Upper lobe of left lung (tissue), 6 donors: ENCODE results near the gene SLC14A1. TPM values are rescaled to one million over a fixed set of nuclear protein-coding genes. Genes with fewer than 3 reads are reported as not detected.

ENCODE experiments used
- ATAC-seq, 2 donors: fragments of 200-7000 bp; cut with Tn5 transposase; one replicate each; pipeline ENCODE4 v1.9.1; 2022; ENCODE audit warnings: mild to moderate bottlenecking in 2 of 2, moderate library complexity in 2 of 2; ENCODE audit not compliant: low FRiP score in 2 of 2
- DNase-seq, 2 donors: peaks; one replicate each; pipeline ENCODE4 v3.0.0-alpha.2; 2019 to 2020
- H3K27ac ChIP-seq, 4 donors: fragments of 200-600 bp; sonication (generic); one replicate each; pipeline ENCODE4 v1.5.1; 2016 to 2019
- H3K27me3 ChIP-seq, 4 donors: fragments of 200-600 bp; sonication (generic); one replicate each; pipeline ENCODE4 v1.5.1; 2017 to 2019
- H3K36me3 ChIP-seq, 4 donors: fragments of 200-600 bp; sonication (generic); one replicate each; pipeline ENCODE4 v1.5.1; 2016 to 2019
- H3K4me1 ChIP-seq, 4 donors: fragments of 200-600 bp; sonication (generic); one replicate each; pipeline ENCODE4 v1.5.1; 2018 to 2019
- H3K4me3 ChIP-seq, 4 donors: fragments of 200-600 bp; sonication (generic); one replicate each; pipeline ENCODE4 v1.5.1; 2017 to 2019; ENCODE audit warnings: mild to moderate bottlenecking in 2 of 4, moderate library complexity in 1 of 4
- H3K9me3 ChIP-seq, 4 donors: fragments of 200-600 bp; sonication (generic); one replicate each; pipeline ENCODE4 v1.5.1; 2018 to 2019
- CTCF ChIP-seq, 6 experiments: fragments of 450-650 bp in 4 of 6; fragments of 200-600 bp in 2 of 6; sonication (generic) in 2 of 6; IDR thresholded peaks; one replicate each; pipeline ENCODE4 v1.5.1; 2016 to 2019; ENCODE audit warnings: antibody characterized with exemption in 6 of 6
- EP300 ChIP-seq, 4 donors: sonication (generic); formaldehyde crosslinking; IDR thresholded peaks; one replicate each; pipeline ENCODE4 v1.5.1; 2017; ENCODE audit warnings: antibody characterized with exemption in 4 of 4, control low read depth in 2 of 4
- POLR2A ChIP-seq, 4 donors: fragments of 450-650 bp; IDR thresholded peaks; one replicate each; pipeline ENCODE4 v1.5.1; 2016 to 2017; ENCODE audit warnings: antibody characterized with exemption in 4 of 4, mild to moderate bottlenecking in 2 of 4
- POLR2AphosphoS5 ChIP-seq, 2 donors: sonication (generic); formaldehyde crosslinking; IDR thresholded peaks; one replicate each; pipeline ENCODE4 v1.5.1; 2017; ENCODE audit warnings: antibody characterized with exemption in 2 of 2
- WGBS, 2 donors: methylation state at CpG; one replicate each; pipeline ENCODE4 v1.1.5; 2017 to 2018; 5-methylcytosine and 5-hydroxymethylcytosine counted together
- total RNA-seq, 6 donors: library from RNA; depleted of rRNA in 4 of 6; stranded (reverse); fragments of >200 nt in 4 of 6; gene quantifications; one replicate each; pipeline versions ENCODE4 v1.1.0 to v1.2.1, GENCODE V29; 2016 to 2021
- donor health status: DM: no; HTN: no; CAD: no; lungs with moderate emphysema.
- donor health status: DM: no; HTN: yes; CAD: no; lungs with severe emphysema.

Gene SLC14A1
- 10 to 100 TPM in 1 of 6 donors, 1 to 10 TPM in 4, not detected in 1; 5.5 to 33.1 (median 6.8) TPM for total RNA-seq

- H3K9me3 ChIP-seq = no peaks in the 10 kb centered on the region
- TF ChIP-seq CTCF (IDR thresholded peaks at IDR 0.05) (no peak), EP300 (IDR thresholded peaks at IDR 0.05) (no peak), POLR2A (IDR thresholded peaks at IDR 0.05) (no peak), POLR2AphosphoS5 (IDR thresholded peaks at IDR 0.05) (no peak)
- 50 to 76% methylated on average over 6 of the region's 6 CpGs for WGBS, 2 donors
- no peak within 1 kb of the TSS for H3K4me3 ChIP-seq
- ATAC-seq (no peak), DNase-seq (no peak)
- no peaks in the 10 kb centered on the region for H3K36me3 ChIP-seq
- H3K27me3 ChIP-seq = no peaks in the 10 kb centered on the region
- H3K4me1 ChIP-seq = peaks cover 0 to 4% (median 0%) of the 10 kb centered on the region in 4 donors
- H3K27ac ChIP-seq = no peak within 1 kb of the TSS
Measured at GRCh38 chr18:45723567-45724355, at the start of gene SLC14A1. TSS of gene SLC14A1 (plus strand) at chr18:45724181. CDS start at chr18:45730321, 6,140 bp downstream.

GRCh38 chr18:45677276-45677807 is 46.6 kb upstream of the SLC14A1 start:
- no peak overlapping the region for H3K27ac ChIP-seq
- H3K4me3 ChIP-seq = no peak overlapping the region
- DNase-seq (no peak), ATAC-seq (no peak)
- no peaks in the 10 kb centered on the region for H3K36me3 ChIP-seq
- H3K27me3 ChIP-seq = no peaks in the 10 kb centered on the region
- WGBS, 2 donors = 84 to 93% methylated on average over 4 of the region's 4 CpGs
- TF ChIP-seq POLR2AphosphoS5 (IDR thresholded peaks at IDR 0.05) (no peak), POLR2A (IDR thresholded peaks at IDR 0.05) (no peak), EP300 (IDR thresholded peaks at IDR 0.05) (no peak), CTCF (IDR thresholded peaks at IDR 0.05) (no peak)
- H3K4me1 ChIP-seq = no peaks in the 10 kb centered on the region
- H3K9me3 ChIP-seq = no peaks in the 10 kb centered on the region

- Histone ChIP-seq H3K27me3 (no peaks in the 10 kb centered on the region), H3K4me3 (no peak overlapping the region), H3K9me3 (no peaks in the 10 kb centered on the region), H3K36me3 (no peaks in the 10 kb centered on the region), H3K27ac (no peak overlapping the region), H3K4me1 (peaks cover 0 to 1% (median 0%) of the 10 kb centered on the region in 4 donors)
- DNase-seq (no peak), ATAC-seq (no peak)
- no peak for TF ChIP-seq POLR2A (IDR thresholded peaks at IDR 0.05)
- TF ChIP-seq POLR2AphosphoS5 (IDR thresholded peaks at IDR 0.05) = no peak
- no peak for TF ChIP-seq CTCF (IDR thresholded peaks at IDR 0.05)
- no peak for TF ChIP-seq EP300 (IDR thresholded peaks at IDR 0.05)
- 86 to 96% methylated on average over 4 of the region's 4 CpGs for WGBS, 2 donors
Measured at GRCh38 chr18:45678441-45678840, 45.5 kb upstream of the SLC14A1 start.

GRCh38 chr18:45678850-45679249 is 45.1 kb upstream of the SLC14A1 start:
- TF ChIP-seq POLR2AphosphoS5 (IDR thresholded peaks at IDR 0.05) (no peak), CTCF (IDR thresholded peaks at IDR 0.05) (no peak), EP300 (IDR thresholded peaks at IDR 0.05) (no peak), POLR2A (IDR thresholded peaks at IDR 0.05) (no peak)
- ATAC-seq = no peak
- WGBS, 2 donors = 36 to 38% methylated on average over 1 of the region's 1 CpG

More at GRCh38 chr18:45678850-45679249, 45.1 kb upstream of the SLC14A1 start:
- Histone ChIP-seq H3K4me1 (peaks cover 0 to 5% (median 0%) of the 10 kb centered on the region in 4 donors), H3K27ac (no peak overlapping the region), H3K9me3 (no peaks in the 10 kb centered on the region), H3K27me3 (no peaks in the 10 kb centered on the region), H3K4me3 (no peak overlapping the region), H3K36me3 (no peaks in the 10 kb centered on the region)
- no peak for DNase-seq
